ENCODE results near the gene IKZF1. TPM values are rescaled to one million over a fixed set of nuclear protein-coding genes. Genes with fewer than 3 reads are reported as not detected.

IKZF1 gene
- total RNA-seq, 1 donor from 2014 or later = 0.33 TPM

GRCh38 chr7:50450590-50451032 is 146.1 kb downstream of the IKZF1 start:
- DNase-seq (ENCODE audit: low read depth) = no peak
- TF ChIP-seq, protein P1, sequence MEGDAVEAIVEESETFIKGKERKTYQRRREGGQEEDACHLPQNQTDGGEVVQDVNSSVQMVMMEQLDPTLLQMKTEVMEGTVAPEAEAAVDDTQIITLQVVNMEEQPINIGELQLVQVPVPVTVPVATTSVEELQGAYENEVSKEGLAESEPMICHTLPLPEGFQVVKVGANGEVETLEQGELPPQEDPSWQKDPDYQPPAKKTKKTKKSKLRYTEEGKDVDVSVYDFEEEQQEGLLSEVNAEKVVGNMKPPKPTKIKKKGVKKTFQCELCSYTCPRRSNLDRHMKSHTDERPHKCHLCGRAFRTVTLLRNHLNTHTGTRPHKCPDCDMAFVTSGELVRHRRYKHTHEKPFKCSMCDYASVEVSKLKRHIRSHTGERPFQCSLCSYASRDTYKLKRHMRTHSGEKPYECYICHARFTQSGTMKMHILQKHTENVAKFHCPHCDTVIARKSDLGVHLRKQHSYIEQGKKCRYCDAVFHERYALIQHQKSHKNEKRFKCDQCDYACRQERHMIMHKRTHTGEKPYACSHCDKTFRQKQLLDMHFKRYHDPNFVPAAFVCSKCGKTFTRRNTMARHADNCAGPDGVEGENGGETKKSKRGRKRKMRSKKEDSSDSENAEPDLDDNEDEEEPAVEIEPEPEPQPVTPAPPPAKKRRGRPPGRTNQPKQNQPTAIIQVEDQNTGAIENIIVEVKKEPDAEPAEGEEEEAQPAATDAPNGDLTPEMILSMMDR (IDR thresholded peaks at IDR 0.05; ENCODE audit: insufficient read depth, low read length, poor library complexity, severe bottlenecking) = no peak
- Histone ChIP-seq H3K27me3 (ENCODE audit: control insufficient read depth, insufficient read depth, low read length) (no peaks in the 10 kb centered on the region), H3K4me3 (ENCODE audit: low read depth, low read length) (peak overlapping the region; percentile 72), H3K36me3 (ENCODE audit: control insufficient read depth, insufficient read depth, low read length) (no peaks in the 10 kb centered on the region)

Other genes starting within 250 kb of the IKZF1 start
- 0.13 TPM in 1 of 2 replicates, not detected in the other for gene ZPBP, start 211.5 kb upstream of the IKZF1 start, total RNA-seq
- 17.0 and 27.5 TPM in 2 replicates for gene FIGNL1, start 145.6 kb downstream of the IKZF1 start, total RNA-seq

Data from kidney epithelial cell (primary cell).